H9 (cell line): ENCODE results near the gene GAPDH. TPM values are rescaled to one million over a fixed set of nuclear protein-coding genes. Genes with fewer than 3 reads are reported as not detected.

Experiments used
- DNase-seq: peaks from one replicate; pipeline ENCODE4 v3.0.0-alpha.2; 2017
- H2AFZ ChIP-seq: one replicate; pipeline ENCODE4 v1.6.1; 2013; ENCODE audit warnings: mild to moderate bottlenecking, low read length, control low read depth, moderate library complexity
- H2AK5ac ChIP-seq: 2 replicates; pipeline ENCODE4 v1.6.1; 2013; ENCODE audit warnings: low read length, control low read depth, mixed read lengths; ENCODE audit not compliant: insufficient read length
- H2BK120ac ChIP-seq: one replicate; pipeline ENCODE4 v1.6.1; 2013; ENCODE audit warnings: low read depth, mild to moderate bottlenecking, low read length, control low read depth, inconsistent platforms; ENCODE audit not compliant: poor library complexity, severe bottlenecking
- H2BK12ac ChIP-seq: 2 replicates; pipeline ENCODE4 v1.6.1; 2013; ENCODE audit warnings: low read length, control low read depth, mixed read lengths, low read depth; ENCODE audit not compliant: insufficient read length
- H2BK15ac ChIP-seq: 2 replicates; pipeline ENCODE4 v1.6.1; 2013; ENCODE audit warnings: low read depth, low read length, control low read depth
- H2BK20ac ChIP-seq: one replicate; pipeline ENCODE4 v1.6.1; 2013; ENCODE audit warnings: low read depth, mild to moderate bottlenecking, low read length, control low read depth, inconsistent platforms; ENCODE audit not compliant: poor library complexity, severe bottlenecking
- H2BK5ac ChIP-seq: 2 replicates; pipeline ENCODE4 v1.6.1; 2013; ENCODE audit warnings: low read length, control low read depth, mixed read lengths; ENCODE audit not compliant: insufficient read length
- H3K14ac ChIP-seq: 2 replicates; pipeline ENCODE4 v1.6.1; 2013; ENCODE audit warnings: low read length, control low read depth; ENCODE audit not compliant: insufficient read depth
- H3K18ac ChIP-seq: 2 replicates; pipeline ENCODE4 v1.6.1; 2013; ENCODE audit warnings: low read depth, mild to moderate bottlenecking, mixed read lengths, low read length, control low read depth; ENCODE audit not compliant: insufficient read length
- H3K23ac ChIP-seq: 2 replicates; pipeline ENCODE4 v1.6.1; 2013; ENCODE audit warnings: low read length, control low read depth, mixed read lengths, low read depth; ENCODE audit not compliant: insufficient read length
- H3K23me2 ChIP-seq: 2 replicates; pipeline ENCODE4 v1.6.1; 2013; ENCODE audit warnings: low read depth, mild to moderate bottlenecking, mixed read lengths, low read length, control low read depth; ENCODE audit not compliant: insufficient read length, poor library complexity, severe bottlenecking
- H3K27ac ChIP-seq: 2 replicates; pipeline ENCODE4 v1.5.1; 2013; ENCODE audit warnings: low read length, control low read depth, mixed read lengths, low read depth; ENCODE audit not compliant: insufficient read length
- H3K27me3 ChIP-seq: 2 replicates; pipeline ENCODE4 v1.6.1; 2013; ENCODE audit warnings: low read length, control low read depth, inconsistent platforms; ENCODE audit not compliant: insufficient read depth
- H3K4ac ChIP-seq: 2 replicates; pipeline ENCODE4 v1.6.1; 2013; ENCODE audit warnings: low read depth, mild to moderate bottlenecking, control low read depth, inconsistent platforms, low read length, moderate library complexity
- H3K4me1 ChIP-seq: 2 replicates; pipeline ENCODE4 v1.6.1; 2013; ENCODE audit warnings: low read length, control low read depth, inconsistent platforms; ENCODE audit not compliant: insufficient read depth
- H3K4me2 ChIP-seq: 2 replicates; pipeline ENCODE4 v1.6.1; 2013; ENCODE audit warnings: low read length, control low read depth, mixed read lengths; ENCODE audit not compliant: insufficient read length, insufficient read depth
- H3K56ac ChIP-seq: 2 replicates; pipeline ENCODE4 v1.6.1; 2013; ENCODE audit warnings: low read depth, mild to moderate bottlenecking, mixed read lengths, low read length, control low read depth; ENCODE audit not compliant: insufficient read length
- H3K79me1 ChIP-seq: 2 replicates; pipeline ENCODE4 v1.6.1; 2013; ENCODE audit warnings: low read depth, mild to moderate bottlenecking, moderate library complexity, low read length, control low read depth, inconsistent platforms; ENCODE audit not compliant: insufficient read depth, poor library complexity, severe bottlenecking
- H3K79me2 ChIP-seq: 2 replicates; pipeline ENCODE4 v1.6.1; 2013; ENCODE audit warnings: low read length, control low read depth, inconsistent platforms; ENCODE audit not compliant: insufficient read depth
- H3K9ac ChIP-seq: 2 replicates; pipeline ENCODE4 v1.6.1; 2013; ENCODE audit warnings: low read length, control low read depth, mixed read lengths; ENCODE audit not compliant: insufficient read length; ENCODE audit errors: extremely low read depth
- H3K9me3 ChIP-seq: one replicate; pipeline ENCODE4 v1.6.1; 2013; ENCODE audit warnings: low read depth, low read length, inconsistent platforms; ENCODE audit not compliant: control insufficient read depth
- H3T11ph ChIP-seq: one replicate; pipeline ENCODE4 v1.6.1; 2013; ENCODE audit warnings: mild to moderate bottlenecking, low read length, control low read depth, inconsistent platforms
- H4K20me1 ChIP-seq: one replicate; pipeline ENCODE4 v1.6.1; 2013; ENCODE audit not compliant: control insufficient read depth, insufficient read length, insufficient read depth
- H4K5ac ChIP-seq: 2 replicates; pipeline ENCODE4 v1.6.1; 2013; ENCODE audit warnings: low read depth, mild to moderate bottlenecking, mixed read lengths, low read length, control low read depth; ENCODE audit not compliant: insufficient read length
- H4K8ac ChIP-seq: replicated peaks from 2 replicates; pipeline ENCODE4 v1.6.1; 2013; ENCODE audit warnings: low read length, control low read depth, mixed read lengths, low read depth; ENCODE audit not compliant: insufficient read length
- H4K91ac ChIP-seq: 2 replicates; pipeline ENCODE4 v1.6.1; 2013; ENCODE audit warnings: low read depth, mild to moderate bottlenecking, moderate library complexity, mixed read lengths, low read length, control low read depth; ENCODE audit not compliant: insufficient read length
- H3K27ac Mint-ChIP-seq, 3 experiments: 2 replicates in 2 of 3; 3 replicates in 1 of 3; pipeline ENCODE4 v1.8.0; 2020 to 2021; ENCODE audit warnings: mixed read lengths in 3 of 3, mild to moderate bottlenecking in 1 of 3, moderate library complexity in 1 of 3
- H3K27me3 Mint-ChIP-seq: 2 replicates; pipeline ENCODE4 v1.8.0; 2021; ENCODE audit warnings: low read depth, mild to moderate bottlenecking, moderate library complexity, mixed read lengths
- H3K36me3 Mint-ChIP-seq, 3 experiments: 2 replicates in 2 of 3; 3 replicates in 1 of 3; pipeline ENCODE4 v1.8.0; 2020 to 2021; ENCODE audit warnings: low read depth in 3 of 3, mixed read lengths in 3 of 3; ENCODE audit not compliant: insufficient read depth in 1 of 3
- H3K4me1 Mint-ChIP-seq, 2 experiments: 2 replicates each; pipeline ENCODE4 v1.8.0; 2020; ENCODE audit warnings: mixed read lengths in 2 of 2
- H3K4me3 Mint-ChIP-seq, 2 experiments: 2 replicates in 1 of 2; 3 replicates in 1 of 2; pipeline ENCODE4 v1.8.0; 2020 to 2021; ENCODE audit warnings: mild to moderate bottlenecking in 2 of 2, mixed read lengths in 2 of 2, moderate library complexity in 1 of 2
- H3K9me3 Mint-ChIP-seq, 2 experiments: 2 replicates in 1 of 2; 3 replicates in 1 of 2; pipeline ENCODE4 v1.8.0; 2020; ENCODE audit warnings: mild to moderate bottlenecking in 2 of 2, mixed read lengths in 2 of 2, moderate library complexity in 1 of 2
- CTCF ChIP-seq: fragments of 200-600 bp; sonication (generic); conservative IDR thresholded peaks from 3 replicates; pipeline ENCODE4 v1.8.0; 2021; ENCODE audit warnings: antibody characterized with exemption, mild to moderate bottlenecking
- WGBS: extraction: QIAGEN DNeasy Blood & Tissue Kit; methylation state at CpG from one replicate; pipeline ENCODE4 v1.1.7; 2013; ENCODE audit warnings: missing lambda C conversion rate, low lambda C conversion rate, mixed read lengths; ENCODE audit not compliant: insufficient read length; ENCODE audit errors: extremely low coverage; 5-methylcytosine and 5-hydroxymethylcytosine counted together
- total RNA-seq: library from RNA; stranded (reverse); gene quantifications from 2 replicates; pipeline ENCODE4 v1.2.1, GENCODE V29; 2021

Gene GAPDH
- total RNA-seq, 1 experiment from 2014 or later = 4,581 TPM

DNA sequence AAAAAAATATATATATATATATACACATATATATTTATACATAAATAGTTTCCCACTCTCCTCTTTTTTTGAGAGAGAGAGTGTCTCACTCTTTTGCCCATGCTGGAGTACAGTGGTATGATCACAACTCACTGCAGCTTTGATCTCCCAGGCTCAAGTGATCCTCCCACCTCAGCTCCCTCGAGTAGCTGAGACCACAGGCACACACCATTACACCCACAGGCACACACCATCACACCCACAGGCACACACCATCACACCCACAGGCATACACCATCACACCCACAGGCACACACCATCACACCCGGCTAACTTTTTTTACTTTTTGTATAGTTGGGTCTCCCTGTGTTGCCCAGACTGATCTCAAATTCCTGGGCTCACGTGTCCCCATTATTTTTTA is 14.1 kb upstream of the GAPDH start:
- Histone ChIP-seq H3K4me1 (no peaks in the 10 kb centered on the region), H3K18ac (no peak overlapping the region)
- H3K4me1 Mint-ChIP-seq = no peaks in the 10 kb centered on the region

More for the DNA sequence above, 14.1 kb upstream of the GAPDH start:
- no peak overlapping the region for H3K4me3 Mint-ChIP-seq
- peaks cover 53 to 91% (median 87%) of the 10 kb centered on the region in 3 experiments; a peak in 6 of 7 replicates for H3K36me3 Mint-ChIP-seq
- Histone ChIP-seq H3K4me2 (no peak overlapping the region), H3K14ac (no peak overlapping the region), H4K5ac (no peak overlapping the region), H3K9ac (no peak overlapping the region), H4K8ac (no peak overlapping the region), H3K27me3 (no peaks in the 10 kb centered on the region), H2BK120ac (no peak overlapping the region), H2BK20ac (no peak overlapping the region), H2AK5ac (no peak overlapping the region), H2BK5ac (no peak overlapping the region), H3K79me1 (no peaks in the 10 kb centered on the region), H3K23ac (no peak overlapping the region), H2AFZ (no peak overlapping the region), H3K4ac (no peak overlapping the region), H3K27ac (no peak overlapping the region), H3T11ph (no peak overlapping the region), H3K56ac (no peak overlapping the region), H3K9me3 (no peaks in the 10 kb centered on the region), H4K91ac (no peak overlapping the region), H2BK12ac (no peak overlapping the region), H3K79me2 (no peaks in the 10 kb centered on the region), H2BK15ac (no peak overlapping the region), H4K20me1 (no peaks in the 10 kb centered on the region), H3K23me2 (no peaks in the 10 kb centered on the region)
- H3K9me3 Mint-ChIP-seq = no peaks in the 10 kb centered on the region
- no peaks in the 10 kb centered on the region for H3K27me3 Mint-ChIP-seq
- WGBS = no CpG with 5 or more reads among the region's 3 CpGs
- no peak for TF ChIP-seq CTCF
- no peak overlapping the region; a peak in 1 of 7 replicates for H3K27ac Mint-ChIP-seq
- DNase-seq = no peak
